Astrocyte (in vitro differentiated cells and primary cell): ENCODE results near the gene GPR89A.

ENCODE experiments used
- EZH2 ChIP-seq: IDR thresholded peaks from 2 replicates; pipeline ENCODE4 v1.6.1; 2012; ENCODE audit warnings: mild to moderate bottlenecking, low read length, inconsistent platforms; ENCODE audit not compliant: insufficient read depth
- TF ChIP-seq, protein P1 (sequence below): IDR thresholded peaks from 2 replicates; pipeline ENCODE4 v1.5.1; 2011; ENCODE audit warnings: low read depth, mild to moderate bottlenecking, inconsistent platforms, low read length, moderate library complexity; ENCODE audit not compliant: insufficient read depth

DNA sequence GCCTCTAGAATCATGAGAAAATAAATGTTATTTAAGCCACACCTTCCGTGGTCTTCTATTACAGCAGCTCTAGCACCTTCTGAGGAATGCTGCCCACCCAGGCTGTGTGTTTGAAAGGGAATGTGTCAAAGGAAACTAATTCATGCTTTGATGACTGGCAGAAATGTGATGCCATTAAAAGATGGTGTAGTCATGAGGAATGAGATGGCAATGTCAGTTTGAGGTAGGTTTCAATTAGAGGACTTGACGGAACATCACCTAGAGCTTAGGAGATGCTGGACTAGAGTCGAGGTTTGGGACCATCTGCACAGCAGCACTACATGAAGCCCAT, 88.8 kb downstream of the GPR89A start:
- TF ChIP-seq, protein P1, sequence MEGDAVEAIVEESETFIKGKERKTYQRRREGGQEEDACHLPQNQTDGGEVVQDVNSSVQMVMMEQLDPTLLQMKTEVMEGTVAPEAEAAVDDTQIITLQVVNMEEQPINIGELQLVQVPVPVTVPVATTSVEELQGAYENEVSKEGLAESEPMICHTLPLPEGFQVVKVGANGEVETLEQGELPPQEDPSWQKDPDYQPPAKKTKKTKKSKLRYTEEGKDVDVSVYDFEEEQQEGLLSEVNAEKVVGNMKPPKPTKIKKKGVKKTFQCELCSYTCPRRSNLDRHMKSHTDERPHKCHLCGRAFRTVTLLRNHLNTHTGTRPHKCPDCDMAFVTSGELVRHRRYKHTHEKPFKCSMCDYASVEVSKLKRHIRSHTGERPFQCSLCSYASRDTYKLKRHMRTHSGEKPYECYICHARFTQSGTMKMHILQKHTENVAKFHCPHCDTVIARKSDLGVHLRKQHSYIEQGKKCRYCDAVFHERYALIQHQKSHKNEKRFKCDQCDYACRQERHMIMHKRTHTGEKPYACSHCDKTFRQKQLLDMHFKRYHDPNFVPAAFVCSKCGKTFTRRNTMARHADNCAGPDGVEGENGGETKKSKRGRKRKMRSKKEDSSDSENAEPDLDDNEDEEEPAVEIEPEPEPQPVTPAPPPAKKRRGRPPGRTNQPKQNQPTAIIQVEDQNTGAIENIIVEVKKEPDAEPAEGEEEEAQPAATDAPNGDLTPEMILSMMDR: no peak
- no peak for TF ChIP-seq EZH2
